RWPE1 (cell line): ENCODE data around the gene NAGPA.
"Not testable (repeated sequence)": the region's sequence is repeated elsewhere in the genome, so short reads cannot be mapped to it uniquely, and the experiment has no call there.

ENCODE experiments used
- CTCF ChIA-PET: fragments of 350-600 bp; sonication (Branson Sonifier 250); formaldehyde crosslinking; extraction: SDS; loops from one replicate; lab custom pipeline; 2021; lab: Yijun Ruan, JAX
- POLR2A ChIA-PET: fragments of 400-600 bp; formaldehyde crosslinking; extraction: SDS; loops from one replicate; lab custom pipeline; 2020; ENCODE audit warnings: antibody characterized with exemption; ENCODE audit not compliant: low non-redundant PET; lab: Yijun Ruan, JAX
- DNase-seq: peaks from one replicate; pipeline ENCODE4 v3.0.0; 2012; ENCODE audit warnings: low spot score
- H3K27ac ChIP-seq: fragments of 450-650 bp; 2 replicates; pipeline ENCODE4 v1.5.1; 2017
- TF ChIP-seq, protein P1 (sequence below): fragments of 450-650 bp; conservative IDR thresholded peaks from 2 replicates; pipeline ENCODE4 v1.5.1; 2017; ENCODE audit warnings: low read depth, mild to moderate bottlenecking

The NAGPA gene

DNA sequence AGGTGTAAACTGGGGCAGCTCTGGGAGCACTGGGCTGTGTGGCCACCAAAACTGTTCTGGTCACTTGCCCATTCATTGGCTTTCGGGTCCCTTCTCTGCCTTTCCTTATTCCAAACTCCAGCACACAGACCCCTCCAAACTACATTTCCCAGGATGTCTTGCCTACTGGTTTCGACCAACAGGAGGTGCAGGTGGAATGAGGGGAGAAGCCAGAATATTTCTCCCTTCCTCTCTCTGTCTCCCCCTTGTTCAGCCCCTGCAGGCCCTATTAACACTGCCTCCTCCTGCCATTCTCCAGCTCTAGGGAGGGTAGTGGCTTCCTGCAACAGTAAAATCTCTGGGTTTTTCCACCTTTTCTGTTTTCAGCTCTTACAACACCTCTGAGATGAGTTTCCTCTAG lies 13.2 kb upstream of the NAGPA start:
- ChIA-PET POLR2A (no interaction called here), CTCF (no interaction called here)
- DNase-seq, result no peak
- TF ChIP-seq, protein P1, sequence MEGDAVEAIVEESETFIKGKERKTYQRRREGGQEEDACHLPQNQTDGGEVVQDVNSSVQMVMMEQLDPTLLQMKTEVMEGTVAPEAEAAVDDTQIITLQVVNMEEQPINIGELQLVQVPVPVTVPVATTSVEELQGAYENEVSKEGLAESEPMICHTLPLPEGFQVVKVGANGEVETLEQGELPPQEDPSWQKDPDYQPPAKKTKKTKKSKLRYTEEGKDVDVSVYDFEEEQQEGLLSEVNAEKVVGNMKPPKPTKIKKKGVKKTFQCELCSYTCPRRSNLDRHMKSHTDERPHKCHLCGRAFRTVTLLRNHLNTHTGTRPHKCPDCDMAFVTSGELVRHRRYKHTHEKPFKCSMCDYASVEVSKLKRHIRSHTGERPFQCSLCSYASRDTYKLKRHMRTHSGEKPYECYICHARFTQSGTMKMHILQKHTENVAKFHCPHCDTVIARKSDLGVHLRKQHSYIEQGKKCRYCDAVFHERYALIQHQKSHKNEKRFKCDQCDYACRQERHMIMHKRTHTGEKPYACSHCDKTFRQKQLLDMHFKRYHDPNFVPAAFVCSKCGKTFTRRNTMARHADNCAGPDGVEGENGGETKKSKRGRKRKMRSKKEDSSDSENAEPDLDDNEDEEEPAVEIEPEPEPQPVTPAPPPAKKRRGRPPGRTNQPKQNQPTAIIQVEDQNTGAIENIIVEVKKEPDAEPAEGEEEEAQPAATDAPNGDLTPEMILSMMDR, result no peak
- no peak overlapping the region for H3K27ac ChIP-seq

DNA sequence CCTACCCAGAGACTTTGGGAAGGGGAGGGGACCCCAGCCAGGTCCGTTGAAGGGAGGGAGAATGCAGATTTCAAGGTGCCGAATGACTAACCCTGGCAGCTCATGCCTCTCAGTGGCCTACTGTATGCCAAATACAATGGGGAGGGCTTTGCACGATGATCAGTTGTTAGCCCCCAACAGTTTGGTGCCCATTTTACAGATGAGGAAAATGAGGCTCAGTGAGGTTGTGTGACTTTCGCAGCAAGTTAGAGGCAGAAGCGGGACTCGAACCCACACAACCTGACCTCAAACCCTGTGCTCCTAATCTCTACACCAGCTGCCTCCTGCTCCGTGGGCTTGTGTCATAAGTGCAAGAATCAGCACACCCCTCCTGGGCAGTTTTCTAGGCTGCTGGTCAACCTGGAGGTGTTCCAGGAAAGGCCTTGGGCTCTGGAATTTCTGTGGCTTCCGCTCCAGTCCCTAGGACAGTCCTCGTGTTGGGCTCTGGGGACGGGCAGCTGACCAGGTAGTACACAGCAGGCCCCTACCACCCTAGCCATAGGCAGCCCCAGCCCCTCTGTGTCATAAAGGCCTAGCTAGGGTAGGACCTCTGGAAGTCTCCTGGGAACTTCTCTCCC lies 11.9 kb upstream of the NAGPA start:
- no peak for DNase-seq
- no peak overlapping the region for H3K27ac ChIP-seq
- POLR2A ChIA-PET, result no interaction called here
- CTCF ChIA-PET, result no interaction called here
- TF ChIP-seq, protein P1, result no peak

DNA sequence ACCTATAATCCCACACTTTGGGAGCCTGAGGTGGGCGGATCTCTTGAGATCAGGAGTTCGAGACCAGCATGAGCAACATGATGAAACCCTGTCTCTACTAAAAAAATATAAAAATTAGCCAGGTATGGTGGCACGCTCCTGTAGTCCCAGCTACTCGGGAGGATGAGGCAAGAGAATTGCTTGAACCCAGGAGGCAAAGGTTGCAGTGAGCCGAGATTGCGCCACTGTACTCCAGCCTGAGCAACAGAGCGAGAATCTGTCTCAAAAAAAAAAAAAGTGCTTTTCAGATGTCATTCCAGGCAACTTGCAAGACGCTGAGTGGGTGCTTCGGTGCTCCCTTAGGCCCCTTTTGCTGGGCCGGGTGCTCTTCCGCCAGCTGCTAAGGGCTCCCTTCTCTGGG lies 10.8 kb upstream of the NAGPA start:
- CTCF ChIA-PET, result not testable (repeated sequence)

DNA sequence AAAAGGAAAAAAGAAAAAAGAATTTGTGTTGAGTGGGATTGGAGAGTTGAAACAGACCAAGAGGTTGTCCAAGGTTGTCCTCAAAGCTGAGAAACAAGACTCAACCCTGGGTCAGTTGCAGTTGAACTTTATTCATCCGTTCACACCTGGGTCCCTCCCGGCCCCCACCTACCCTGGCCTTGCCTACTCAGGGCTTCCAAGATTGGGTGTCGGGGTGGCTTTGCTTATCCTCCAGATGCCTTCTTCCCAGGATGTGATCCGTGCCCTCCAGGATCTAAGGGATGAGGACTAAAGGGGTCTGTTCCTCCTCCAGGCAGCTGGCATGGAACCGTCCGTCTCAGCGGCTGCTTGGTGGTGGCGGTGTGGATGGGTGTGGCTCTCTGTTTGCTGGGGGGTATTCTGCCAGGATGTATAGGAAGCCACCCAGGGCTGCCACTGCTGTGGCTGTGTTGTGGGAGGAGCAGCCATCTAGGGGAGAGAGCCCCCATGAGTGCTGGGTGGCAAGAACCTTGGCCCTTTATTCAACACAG lies 10.3 kb upstream of the NAGPA start:
- no peak overlapping the region for H3K27ac ChIP-seq
- ChIA-PET POLR2A (no interaction called here), CTCF (no interaction called here)
- TF ChIP-seq, protein P1, result no peak
- DNase-seq, result no peak

More for the DNA sequence above, 10.8 kb upstream of the NAGPA start:
- H3K27ac ChIP-seq, POLR2A ChIA-PET, DNase-seq: not testable (repeated sequence)

DNA sequence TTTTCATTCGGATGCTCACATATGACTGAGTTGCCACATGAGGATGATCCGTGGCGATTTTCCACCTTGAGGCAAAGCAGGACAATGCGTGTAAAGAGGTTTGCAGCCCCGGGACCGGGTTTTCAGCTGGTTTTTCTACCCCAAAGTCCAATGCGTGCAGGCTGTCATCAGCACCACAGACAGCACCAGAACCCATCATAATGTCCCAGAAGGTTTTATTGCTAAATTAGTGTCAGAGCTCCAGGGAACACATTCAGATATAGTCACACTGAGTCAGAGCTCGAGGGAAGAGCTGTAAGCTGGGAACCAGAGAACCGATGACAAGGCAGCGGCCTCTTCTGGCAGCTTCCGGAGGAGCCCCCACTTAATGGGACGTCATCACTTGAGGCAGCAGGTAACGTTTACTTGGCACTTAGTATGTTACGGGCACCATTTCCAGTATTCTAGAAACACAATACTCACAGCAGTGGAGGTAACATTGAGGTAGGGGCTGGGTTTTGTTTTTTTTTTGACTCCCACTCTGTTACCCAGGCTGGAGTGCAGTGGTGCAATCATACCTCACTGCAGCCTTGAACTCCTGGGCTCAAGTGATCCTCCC lies 8.9 kb upstream of the NAGPA start:
- ChIA-PET POLR2A (no interaction called here), CTCF (interaction anchor here (0.6 kb wide), 1 partner anchor 9 kb away, joined by 3 read pairs; the partner anchor contains the start of gene NAGPA)
- TF ChIP-seq, protein P1, result no peak
- no peak overlapping the region for H3K27ac ChIP-seq
- no peak for DNase-seq

DNA sequence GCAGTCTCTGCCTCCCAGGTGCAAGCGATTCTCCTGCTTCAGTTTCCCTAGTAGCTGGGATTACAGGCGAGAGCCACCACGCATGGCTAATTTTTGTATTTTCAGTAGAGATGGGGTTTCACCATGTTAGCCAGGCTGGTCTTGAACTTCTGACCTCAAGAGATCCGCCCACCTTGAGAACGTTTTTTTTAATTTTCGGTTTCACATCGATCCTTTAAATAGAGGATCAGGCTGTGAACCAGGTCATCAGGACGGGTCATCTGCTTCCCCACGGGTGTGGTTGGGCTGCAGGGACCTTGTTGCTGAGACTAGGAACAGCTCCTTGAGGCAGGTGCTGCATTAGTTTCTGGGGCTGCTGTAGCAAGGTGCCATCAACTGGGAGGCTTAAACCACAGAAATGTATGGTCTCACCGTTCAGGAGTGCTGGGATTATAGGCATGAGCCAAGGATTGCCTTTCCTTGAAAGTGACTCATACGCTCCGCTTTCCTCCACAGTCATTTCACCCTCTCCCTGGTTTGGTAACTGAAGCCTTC lies 7.9 kb upstream of the NAGPA start:
- CTCF ChIA-PET, result interaction anchor here (0.7 kb wide), 1 partner anchor 693 kb away, joined by 7 read pairs; no protein-coding TSS in a partner anchor

More for the DNA sequence above, 7.9 kb upstream of the NAGPA start:
- no peak overlapping the region for H3K27ac ChIP-seq
- DNase-seq, result peak; percentile 54
- POLR2A ChIA-PET, result no interaction called here
- TF ChIP-seq, protein P1, result no peak
